ENCODE measurements around the gene GATD1. TPM values are rescaled to one million over a fixed set of nuclear protein-coding genes. Genes with fewer than 3 reads are reported as not detected.

Gene GATD1
- total and polyA plus RNA-seq, 9 of the 15 experiments (the other 6 are each of a cell fraction or from before 2014, with no cell fraction given) = 2.8 to 144 (median 36.9) TPM

- no peaks in the 10 kb centered on the region for H3K36me3 ChIP-seq (ENCODE audit: control insufficient read depth, insufficient read depth, low read length)
- peak overlapping the region in 1 of 2 experiments; percentile 81; a peak in 2 of 4 replicates for H3K9ac ChIP-seq (ENCODE audit: insufficient read depth in 1 of 2, low read depth in 2 of 2, low read length in 2 of 2)
- intact Hi-C loops (cut with micrococcal nuclease) = loop anchor here (5.0 kb wide), 2 partner anchors 72 to 173 kb away; partner anchors contain the start of gene SLC25A22
- H3K9me3 ChIP-seq (replicated peaks; ENCODE audit: control insufficient read depth, insufficient read depth, low read depth, low read length) = no peaks in the 10 kb centered on the region
- no peaks in the 10 kb centered on the region for H3K9me1 ChIP-seq (ENCODE audit: control insufficient read depth, insufficient read depth, low read length)
- FAIRE-seq (no peak), ATAC-seq (no peak), DNase-seq (ENCODE audit: extremely low read depth in 1 of 4, low spot score in 3 of 4) (no peak)
- H3K27me3 ChIP-seq (ENCODE audit: control insufficient read depth in 2 of 2, insufficient read depth in 2 of 2, low read length in 2 of 2) = no peaks in the 10 kb centered on the region; a peak in 1 of 5 replicates
- BruUV-seq (replicated peaks) = no TSS peak
- TF ChIP-seq HDAC6 (IDR thresholded peaks at IDR 0.05; ENCODE audit: low read depth, low read length) = no peak
- peak; percentile 33; the same call in 1 of the 2 replicates for TF ChIP-seq RBFOX2 (IDR thresholded peaks at IDR 0.05; ENCODE audit: low read depth, low read length)
- H3K4me1 ChIP-seq (replicated peaks in 1 of 2; ENCODE audit: control insufficient read depth in 2 of 2, insufficient read depth in 2 of 2, low read length in 2 of 2) = peaks cover 35 to 90% of the 10 kb centered on the region in 2 experiments
- ChIA-PET POLR2A (interaction anchor here (0.6 to 1.5 kb wide), 3 partner anchors 19 to 85 kb away, joined by 3 to 5 read pairs (median 3); partner anchors contain the start of genes RPLP2 and TALDO1), CTCF (ENCODE audit: low intra/inter-chr PET ratio) (interaction anchor here (0.6 to 2.9 kb wide), 3 partner anchors 62 to 408 kb away, joined by 3 to 16 read pairs (median 3); no protein-coding TSS in a partner anchor)
- 70% methylated on average over 15 of the region's 18 CpGs for WGBS (ENCODE audit: insufficient coverage, low coverage, missing lambda C conversion rate)
- no peak overlapping the region for H3K27ac ChIP-seq (ENCODE audit: extremely low read depth, low read depth, low read length)
- H3K79me2 ChIP-seq (ENCODE audit: control insufficient read depth, insufficient read depth, low read length) = no peaks in the 10 kb centered on the region; the same call in 1 of the 3 replicates
- H2AFZ ChIP-seq (ENCODE audit: low read depth, low read length) = no peak overlapping the region
- H4K20me1 ChIP-seq (replicated peaks; ENCODE audit: control insufficient read depth, insufficient read depth, low read length) = no peaks in the 10 kb centered on the region; the same call in 1 of the 2 replicates
- in situ Hi-C loops (cut with MboI) = no loop called here
- H3K4me2 ChIP-seq (ENCODE audit: insufficient read depth, low read length) = peak overlapping the region; percentile 9; the same call in 1 of the 2 replicates
- no peak overlapping the region for H3K4me3 ChIP-seq
These were observed 52.4 kb downstream of the GATD1 start for GRCh38 chr11:724778-725386.

Measured in K562 (cell line).